Measurements from ENCODE around the gene PRELID3B. TPM values are rescaled to one million over a fixed set of nuclear protein-coding genes. Genes with fewer than 3 reads are reported as not detected.

The PRELID3B gene
- 53.9 to 68.9 TPM (median 57.3 TPM) in 5 replicates for total RNA-seq (2022; extraction: Qiagen RNA extraction)

GRCh38 chr20:59042151-59042795 is at the start of gene PRELID3B:
Gene PRELID3B, minus strand, starts transcription at chr20:59042786. Its CDS starts 56 bp downstream, at chr20:59042730.

GRCh38 chr20:59032023-59032712 is 10.4 kb downstream of the PRELID3B start, which contains the start of gene ATP5F1E:
Gene ATP5F1E, minus strand, starts transcription at chr20:59032335. Its CDS starts 84 bp downstream, at chr20:59032251.

GRCh38 chr20:59019217-59019616 is 23.4 kb downstream of the PRELID3B start, which contains the start of gene TUBB1:
Gene TUBB1, plus strand, starts transcription at chr20:59019429. Its CDS starts 94 bp downstream, at chr20:59019523.

GRCh38 chr20:59006864-59007664 is 35.5 kb downstream of the PRELID3B start, which contains the start of gene CTSZ:
Gene CTSZ, minus strand, starts transcription at chr20:59007254. Its CDS starts 126 bp downstream, at chr20:59007128.

Other genes with a start within 250 kb of the PRELID3B start
- gene GNAS-AS1, start 191.9 kb downstream of the PRELID3B start, total RNA-seq (2022; extraction: Qiagen RNA extraction) = not detected in 5 replicates
- gene GNAS, start 190.1 kb downstream of the PRELID3B start, total RNA-seq (2022; extraction: Qiagen RNA extraction) = 680 to 764 TPM (median 724 TPM) in 5 replicates
- 42.9 to 47.5 TPM (median 45.0 TPM) in 5 replicates for gene NELFCD, start 61.5 kb downstream of the PRELID3B start, total RNA-seq (2022; extraction: Qiagen RNA extraction)
- 145 to 191 TPM (median 186 TPM) in 5 replicates for gene CTSZ, start 35.5 kb downstream of the PRELID3B start, total RNA-seq (2022; extraction: Qiagen RNA extraction)
- 0.02 to 0.06 TPM (median 0.02 TPM) in 3 of 5 replicates, not detected in the others for gene TUBB1, start 23.4 kb downstream of the PRELID3B start, total RNA-seq (2022; extraction: Qiagen RNA extraction)
- 90.9 to 122 TPM (median 93.8 TPM) in 5 replicates for gene ATP5F1E, start 10.5 kb downstream of the PRELID3B start, total RNA-seq (2022; extraction: Qiagen RNA extraction)
- not detected in 5 replicates for gene ZNF831, start 121.0 kb upstream of the PRELID3B start, total RNA-seq (2022; extraction: Qiagen RNA extraction)